GM21786 (cell line): ENCODE data around the gene KIRREL1.

Source experiments
- ATAC-seq: cut with Tn5 transposase; IDR thresholded peaks from one replicate; pipeline ENCODE4 v1.9.1; 2021; ENCODE audit not compliant: unreplicated experiment

Gene KIRREL1

DNA sequence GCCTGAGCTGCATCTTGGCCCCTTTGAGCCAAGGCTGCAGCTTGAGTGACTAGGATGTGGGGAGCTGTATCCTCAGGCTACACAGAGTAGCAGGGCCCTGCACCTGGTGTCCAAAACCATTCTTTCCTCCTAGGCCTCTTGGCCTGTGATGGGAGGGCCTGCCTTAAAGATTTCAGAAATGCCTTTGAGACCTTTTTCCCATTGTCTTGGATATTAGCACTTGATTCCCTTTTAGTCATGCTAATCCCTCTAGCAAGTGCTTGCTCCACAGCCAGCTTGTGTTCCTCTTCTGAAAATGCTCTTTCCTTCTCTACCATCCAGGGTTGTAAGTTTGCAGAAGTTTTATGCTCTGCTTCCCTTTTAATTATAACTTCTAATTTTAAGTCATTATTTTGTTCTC, 21.7 kb upstream of the KIRREL1 start:
- no peak for ATAC-seq

GRCh38 chr1:157975228-157975950, 18.1 kb upstream of the KIRREL1 start:
- no peak for ATAC-seq

- no peak for ATAC-seq
Measured at GRCh38 chr1:157976888-157977287, 16.6 kb upstream of the KIRREL1 start.

DNA sequence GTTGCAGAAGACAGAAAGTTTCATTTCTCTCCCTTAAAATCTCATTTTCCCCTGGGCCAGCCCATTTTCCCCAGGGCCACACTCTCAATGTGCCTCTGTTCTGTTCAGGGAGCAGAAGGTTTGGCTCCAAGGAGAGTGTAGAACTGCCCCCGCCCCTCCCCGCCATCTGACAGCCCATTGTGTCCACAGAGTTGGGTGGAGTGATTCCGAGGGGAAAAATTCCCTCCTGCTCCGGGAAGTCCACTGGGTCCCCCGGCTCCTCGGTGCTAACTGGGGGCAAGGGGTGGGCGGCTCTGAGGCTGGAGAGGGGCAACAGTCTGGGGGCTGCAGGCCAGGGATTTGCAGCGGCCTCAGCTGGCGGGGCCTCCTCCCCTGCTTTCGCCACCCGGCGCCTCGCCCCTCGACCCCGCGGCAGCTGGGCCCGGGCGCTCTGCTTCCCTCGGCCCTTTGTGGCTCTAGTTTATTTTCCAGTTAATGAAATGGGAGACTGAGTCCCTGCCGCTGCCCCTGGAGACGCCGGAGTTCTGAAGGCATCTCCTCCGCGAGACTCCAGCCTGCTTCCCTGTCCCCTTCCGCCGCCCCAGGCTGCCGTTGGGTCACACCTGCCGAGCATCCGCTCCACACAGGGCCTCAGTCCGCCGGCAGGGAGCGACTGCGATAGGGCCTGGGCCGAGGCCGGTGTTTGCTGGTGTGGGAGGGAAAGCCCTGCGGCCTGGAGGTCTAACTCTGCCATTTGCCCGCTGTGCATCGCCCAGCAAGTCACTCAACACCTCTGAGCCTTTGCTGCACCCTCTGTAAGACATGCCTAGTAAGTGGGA, 14.7 kb upstream of the KIRREL1 start:
- ATAC-seq = no peak

- ATAC-seq = no peak
Measured at GRCh38 chr1:157982136-157982535, 11.3 kb upstream of the KIRREL1 start.

GRCh38 chr1:157983787-157984186, 9.7 kb upstream of the KIRREL1 start:
- ATAC-seq = no peak

DNA sequence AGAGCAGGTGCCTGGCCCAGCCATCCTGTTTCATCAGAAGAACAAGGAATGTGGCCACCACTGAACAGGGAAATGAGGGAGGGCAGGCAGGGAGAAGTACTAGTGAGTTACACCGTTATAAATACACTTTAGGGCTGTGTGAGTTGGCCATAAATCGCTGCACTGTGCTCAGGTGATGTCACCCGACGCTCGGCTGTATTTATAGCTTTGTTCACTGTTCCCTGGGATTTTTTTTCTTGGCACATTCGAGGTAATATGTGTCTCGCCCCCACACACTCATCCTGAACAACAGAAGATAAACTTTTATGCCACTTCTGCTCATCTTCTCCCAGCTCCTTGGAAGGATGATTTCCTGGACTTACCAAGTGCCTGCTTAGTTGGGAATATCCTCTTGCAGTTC, 9.0 kb upstream of the KIRREL1 start:
- ATAC-seq = no peak

- ATAC-seq = no peak
Measured at GRCh38 chr1:157985473-157985872, 8.0 kb upstream of the KIRREL1 start.

DNA sequence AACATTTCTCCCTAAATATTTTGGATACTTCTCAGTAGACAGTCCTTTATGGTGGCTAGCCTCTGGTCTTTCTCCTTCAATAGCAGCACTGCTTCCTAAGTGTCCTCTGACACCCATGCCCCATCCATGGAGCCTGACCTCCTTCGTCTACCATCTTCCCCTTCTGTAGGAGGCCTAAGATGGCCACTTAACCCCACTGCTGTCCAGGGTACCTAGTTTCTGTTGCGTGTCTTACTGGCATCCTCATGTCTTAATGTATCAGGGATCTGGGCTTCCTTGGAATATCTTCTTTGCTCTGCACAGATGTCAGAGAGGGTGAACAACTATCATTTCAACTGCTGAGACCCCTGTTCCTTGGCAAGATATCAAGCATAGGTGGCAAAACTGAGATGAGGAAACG, 5.4 kb upstream of the KIRREL1 start:
- ATAC-seq = no peak

- no peak for ATAC-seq
Measured at GRCh38 chr1:157992031-157992832, 1.2 kb upstream of the KIRREL1 start.

DNA sequence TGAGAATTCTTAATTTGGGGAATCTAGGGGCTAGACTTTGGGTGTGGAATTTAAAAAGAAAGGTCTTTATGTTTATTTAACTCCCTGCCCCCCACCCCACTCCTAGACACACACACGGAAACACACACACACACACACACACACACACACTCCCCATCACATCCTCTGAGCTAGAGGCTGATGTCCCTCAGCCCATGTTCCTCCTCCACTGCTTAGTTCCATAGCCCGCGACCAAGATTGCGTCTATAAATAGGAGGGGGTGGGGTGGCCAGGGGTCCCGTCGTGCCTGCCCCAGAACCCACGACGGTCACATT, 655 bp upstream of the KIRREL1 start:
- ATAC-seq = no peak

DNA sequence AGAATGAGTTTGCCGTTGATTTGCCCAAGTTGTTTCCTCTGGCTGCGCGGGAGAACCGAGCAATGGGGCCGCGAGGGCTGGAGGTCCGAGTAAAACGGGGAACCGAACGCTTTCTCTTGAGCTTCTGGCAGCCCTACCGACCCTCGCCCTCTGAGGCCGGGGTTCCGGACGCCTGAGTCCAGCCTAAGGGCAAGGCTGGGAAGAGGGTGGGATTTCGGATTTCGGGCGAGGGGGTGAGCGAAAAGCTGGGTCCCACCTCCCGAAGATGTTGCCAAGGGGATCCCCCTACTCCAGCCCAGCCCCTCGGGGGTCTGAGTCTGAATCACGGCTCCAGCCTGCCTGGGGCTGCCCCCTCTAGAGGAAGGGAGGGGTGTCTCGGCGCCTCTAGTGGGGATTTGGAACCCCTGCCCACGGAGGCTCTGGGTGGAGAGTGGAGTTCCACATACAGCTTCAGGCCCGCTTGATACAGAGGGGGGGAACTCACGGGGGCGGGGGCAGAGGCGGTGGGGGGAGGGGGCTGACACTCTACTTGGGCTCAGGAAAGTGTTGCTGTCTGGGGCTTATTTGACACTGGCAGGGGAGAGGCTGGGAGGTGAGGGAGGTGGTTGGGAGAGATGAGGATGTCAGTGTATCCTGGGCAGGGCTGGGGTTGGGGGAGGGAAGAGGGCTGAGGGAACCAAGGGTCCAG, 617 bp downstream of the KIRREL1 start:
- no peak for ATAC-seq

- no peak for ATAC-seq
Measured at GRCh38 chr1:157994704-157995582, 1.5 kb downstream of the KIRREL1 start.

DNA sequence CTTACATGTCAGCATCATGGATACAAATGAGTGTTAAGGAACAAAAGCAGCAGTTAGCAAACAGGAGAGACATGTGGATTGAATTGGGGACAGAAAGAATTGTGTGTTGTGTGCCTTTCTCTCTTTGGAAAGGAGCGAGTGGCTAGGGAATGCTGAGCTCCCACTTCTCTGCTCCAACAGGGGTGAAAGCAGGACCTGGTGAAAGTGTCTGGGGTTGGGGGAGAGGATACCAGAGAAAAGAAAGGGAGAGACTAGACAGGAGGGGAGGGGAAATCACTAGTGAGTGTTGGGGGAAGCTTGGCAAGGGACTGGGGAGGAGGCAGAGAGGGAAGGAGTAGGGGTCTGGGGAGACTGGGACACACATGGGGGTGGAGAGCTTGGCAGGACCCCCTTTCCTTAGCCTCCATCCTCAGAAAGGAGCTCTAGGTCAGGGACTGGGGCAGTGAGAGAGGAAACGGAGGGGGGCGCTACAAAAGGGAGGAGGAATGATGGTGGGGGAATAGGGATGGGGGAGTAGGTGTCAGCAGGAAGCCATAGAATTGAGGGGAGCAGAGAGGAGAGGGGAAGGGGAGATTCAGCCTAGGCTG, 2.2 kb downstream of the KIRREL1 start:
- no peak for ATAC-seq

DNA sequence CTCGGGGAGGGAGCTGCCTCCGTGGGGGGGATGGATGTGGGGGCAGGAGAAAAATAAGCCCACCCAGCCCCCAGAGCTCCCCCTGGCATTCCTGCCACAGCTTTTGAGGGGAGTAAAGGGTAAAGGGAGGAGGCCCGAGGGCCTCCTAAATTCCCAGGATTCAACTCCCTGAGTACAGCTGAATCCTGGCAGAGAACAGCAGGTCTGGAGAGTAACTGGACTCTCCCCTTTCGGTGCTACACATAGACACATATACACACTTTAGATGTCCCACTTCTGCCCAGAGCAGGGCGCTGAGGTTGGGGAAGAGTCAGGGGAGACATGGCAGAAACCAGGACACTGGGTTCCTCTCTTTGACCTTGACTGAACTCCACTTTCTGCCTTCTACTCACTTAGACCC, 3.0 kb downstream of the KIRREL1 start:
- no peak for ATAC-seq

DNA sequence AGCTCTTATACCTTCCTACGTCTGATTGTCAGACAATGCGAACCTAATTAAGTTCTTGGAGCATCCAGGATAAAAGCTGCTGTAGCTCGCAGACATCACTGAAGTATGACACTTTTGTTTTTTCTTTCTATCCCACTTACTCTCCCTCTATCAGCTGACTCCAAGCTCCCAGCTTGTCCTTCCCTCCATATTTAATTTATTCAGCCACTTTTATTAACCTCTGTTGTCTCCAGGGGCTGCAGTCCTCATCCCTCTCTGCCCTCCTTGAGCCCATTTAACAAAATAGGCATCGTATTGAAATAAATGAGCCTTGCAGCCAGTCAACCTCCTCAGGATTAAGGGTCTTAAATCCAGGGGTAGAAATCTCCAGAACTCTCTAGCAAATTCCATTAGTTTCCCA, 7.1 kb downstream of the KIRREL1 start:
- ATAC-seq = no peak

DNA sequence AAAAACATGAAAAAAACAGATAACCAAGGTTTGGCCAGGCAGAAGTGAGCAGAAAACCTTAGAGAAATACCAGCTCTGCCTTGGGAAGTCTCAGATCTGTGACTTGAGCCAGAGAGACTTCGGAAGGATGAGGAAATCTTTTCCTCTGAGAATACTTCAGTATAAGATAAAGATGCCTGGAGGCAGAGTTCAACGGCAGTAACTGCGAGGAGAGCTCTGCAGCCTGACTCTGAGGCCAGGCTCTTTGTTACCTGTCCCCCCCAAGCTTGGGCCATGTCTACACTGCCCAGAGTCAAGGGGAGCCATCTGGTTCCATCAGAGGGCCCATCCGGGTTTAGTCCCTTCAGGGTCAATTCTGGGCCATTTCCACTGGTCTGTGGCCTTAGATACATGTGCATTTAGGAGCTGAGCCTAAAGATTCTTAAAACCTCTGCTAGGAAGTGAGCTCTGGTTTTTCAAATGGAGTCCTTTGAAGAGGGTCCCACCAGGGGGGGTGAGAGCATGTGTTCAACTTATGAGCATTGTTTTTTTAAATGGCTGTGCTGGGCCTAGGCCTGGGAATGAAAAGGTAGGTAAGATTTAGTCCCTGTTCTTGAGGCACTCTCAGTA, 8.7 kb downstream of the KIRREL1 start:
- no peak for ATAC-seq

GRCh38 chr1:158002631-158003405, 9.4 kb downstream of the KIRREL1 start:
- no peak for ATAC-seq

- ATAC-seq = no peak
Measured at GRCh38 chr1:158003406-158003800, 10.0 kb downstream of the KIRREL1 start.
